BLaER1 (cell line): ENCODE data around the gene SLC5A6.

ENCODE experiments used
- H3K27ac ChIP-seq: shearing (Covaris generic); formaldehyde crosslinking; 2 replicates; pipeline ENCODE4 v1.8.1; 2022
- H3K27me3 ChIP-seq: shearing (Covaris generic); formaldehyde crosslinking; 2 replicates; pipeline ENCODE4 v1.8.1; 2022
- H3K36me3 ChIP-seq: shearing (Covaris generic); formaldehyde crosslinking; 2 replicates; pipeline ENCODE4 v1.8.1; 2022
- H3K4me1 ChIP-seq: shearing (Covaris generic); formaldehyde crosslinking; 2 replicates; pipeline ENCODE4 v1.8.1; 2022
- H3K4me2 ChIP-seq: shearing (Covaris generic); formaldehyde crosslinking; 2 replicates; pipeline ENCODE4 v1.8.1; 2022
- H3K4me3 ChIP-seq: shearing (Covaris generic); formaldehyde crosslinking; 2 replicates; pipeline ENCODE4 v1.8.1; 2022
- H3K9ac ChIP-seq: shearing (Covaris generic); formaldehyde crosslinking; 2 replicates; pipeline ENCODE4 v1.8.1; 2022
- H3K9me3 ChIP-seq: shearing (Covaris generic); formaldehyde crosslinking; 2 replicates; pipeline ENCODE4 v1.8.1; 2022
- H4K20me1 ChIP-seq: shearing (Covaris generic); formaldehyde crosslinking; 2 replicates; pipeline ENCODE4 v1.8.1; 2022
- Cebpa-rat ChIP-seq: shearing (Covaris generic); IDR thresholded peaks from 2 replicates; pipeline ENCODE4 v1.8.1; 2022

SLC5A6 gene

GRCh38 chr2:27220091-27220490 lies 8.0 kb upstream of the SLC5A6 start:
- no peaks in the 10 kb centered on the region for H3K9me3 ChIP-seq
- H3K4me2 ChIP-seq: no peak overlapping the region
- peaks cover 25% of the 10 kb centered on the region for H3K4me1 ChIP-seq
- H3K27ac ChIP-seq: no peak overlapping the region
- H3K9ac ChIP-seq: no peak overlapping the region
- H3K4me3 ChIP-seq: no peak overlapping the region
- H3K36me3 ChIP-seq: peaks cover 77% of the 10 kb centered on the region
- no peaks in the 10 kb centered on the region for H3K27me3 ChIP-seq
- no peak for TF ChIP-seq Cebpa-rat
- no peaks in the 10 kb centered on the region for H4K20me1 ChIP-seq

GRCh38 chr2:27219091-27219490 lies 7.0 kb upstream of the SLC5A6 start:
- Histone ChIP-seq H3K36me3 (peaks cover 71% of the 10 kb centered on the region), H3K4me1 (peaks cover 25% of the 10 kb centered on the region), H4K20me1 (no peaks in the 10 kb centered on the region), H3K4me3 (no peak overlapping the region), H3K4me2 (peak overlapping the region; percentile 82; the same call in 1 of the 2 replicates), H3K27ac (no peak overlapping the region), H3K9me3 (no peaks in the 10 kb centered on the region), H3K27me3 (no peaks in the 10 kb centered on the region), H3K9ac (no peak overlapping the region)
- TF ChIP-seq Cebpa-rat: no peak

- no peak for TF ChIP-seq Cebpa-rat
These were observed 6.5 kb upstream of the SLC5A6 start for GRCh38 chr2:27218614-27219013.

GRCh38 chr2:27217173-27218121 lies 5.4 kb upstream of the SLC5A6 start, which contains the start of gene CAD:
Gene CAD, plus strand, starts transcription at chr2:27217369. Its CDS starts 183 bp downstream, at chr2:27217552.
- Histone ChIP-seq H3K4me1 (peaks cover 36% of the 10 kb centered on the region), H3K4me2 (peak within 1 kb of the TSS; percentile 82), H4K20me1 (no peaks in the 10 kb centered on the region), H3K27me3 (no peaks in the 10 kb centered on the region), H3K27ac (peak within 1 kb of the TSS; percentile 95), H3K36me3 (peaks cover 55% of the 10 kb centered on the region), H3K9me3 (no peaks in the 10 kb centered on the region), H3K9ac (peak within 1 kb of the TSS; percentile 93), H3K4me3 (peak within 1 kb of the TSS; percentile 80)
- no peak for TF ChIP-seq Cebpa-rat

More at GRCh38 chr2:27218614-27219013, 6.5 kb upstream of the SLC5A6 start:
- Histone ChIP-seq H4K20me1 (no peaks in the 10 kb centered on the region), H3K9me3 (no peaks in the 10 kb centered on the region), H3K9ac (peak overlapping the region; percentile 93; the same call in 1 of the 2 replicates), H3K27me3 (no peaks in the 10 kb centered on the region), H3K27ac (no peak overlapping the region), H3K4me3 (peak overlapping the region; percentile 80), H3K4me2 (peak overlapping the region; percentile 82), H3K36me3 (peaks cover 67% of the 10 kb centered on the region), H3K4me1 (peaks cover 28% of the 10 kb centered on the region)

- Histone ChIP-seq H3K9me3 (no peaks in the 10 kb centered on the region), H3K27ac (peak overlapping the region; percentile 95), H3K27me3 (no peaks in the 10 kb centered on the region), H3K4me2 (peak overlapping the region; percentile 82), H3K36me3 (peaks cover 47% of the 10 kb centered on the region), H4K20me1 (no peaks in the 10 kb centered on the region), H3K9ac (peak overlapping the region; percentile 93; the same call in 1 of the 2 replicates), H3K4me3 (peak overlapping the region; percentile 80), H3K4me1 (peaks cover 36% of the 10 kb centered on the region)
- TF ChIP-seq Cebpa-rat: no peak
These were observed 4.5 kb upstream of the SLC5A6 start for GRCh38 chr2:27216416-27217137.

- H3K4me1 ChIP-seq: peaks cover 50% of the 10 kb centered on the region
These were observed 2.9 kb upstream of the SLC5A6 start for GRCh38 chr2:27214941-27215340.

GRCh38 chr2:27212626-27213471 lies 781 bp upstream of the SLC5A6 start:
- Histone ChIP-seq H3K9ac (peak overlapping the region; percentile 98), H3K4me2 (peak overlapping the region; percentile 92), H4K20me1 (0 out of 2 replicates have a peak, but pooled peaks cover 7% of the 10 kb centered on the region), H3K36me3 (peaks cover 36% of the 10 kb centered on the region), H3K27ac (peak overlapping the region; percentile 98), H3K27me3 (no peaks in the 10 kb centered on the region), H3K4me1 (peaks cover 53% of the 10 kb centered on the region), H3K4me3 (peak overlapping the region; percentile 86), H3K9me3 (no peaks in the 10 kb centered on the region)
- TF ChIP-seq Cebpa-rat: peak; percentile 66; the same call in 1 of the 2 replicates

More at GRCh38 chr2:27214941-27215340, 2.9 kb upstream of the SLC5A6 start:
- Histone ChIP-seq H3K27me3 (no peaks in the 10 kb centered on the region), H3K36me3 (peaks cover 32% of the 10 kb centered on the region), H3K9ac (no peak overlapping the region), H3K9me3 (no peaks in the 10 kb centered on the region), H4K20me1 (no peaks in the 10 kb centered on the region), H3K27ac (no peak overlapping the region), H3K4me3 (no peak overlapping the region), H3K4me2 (no peak overlapping the region)
- no peak for TF ChIP-seq Cebpa-rat

GRCh38 chr2:27211241-27211942 lies 676 bp downstream of the SLC5A6 start:
- TF ChIP-seq Cebpa-rat: no peak
- H3K27me3 ChIP-seq: no peaks in the 10 kb centered on the region
- peak overlapping the region; percentile 86 for H3K4me3 ChIP-seq
- H3K27ac ChIP-seq: peak overlapping the region; percentile 98
- peak overlapping the region; percentile 94 for H3K4me2 ChIP-seq
- peak overlapping the region; percentile 98 for H3K9ac ChIP-seq
- 0 out of 2 replicates have a peak, but pooled peaks cover 10% of the 10 kb centered on the region for H4K20me1 ChIP-seq
- H3K36me3 ChIP-seq: peaks cover 48% of the 10 kb centered on the region
- no peaks in the 10 kb centered on the region for H3K9me3 ChIP-seq
- H3K4me1 ChIP-seq: peaks cover 47% of the 10 kb centered on the region
